Neuron (in vitro differentiated cells): Measurements from ENCODE around the gene FGFR2.

Experiments used
- H2AFZ ChIP-seq: one replicate; pipeline ENCODE4 v1.6.1; 2013; ENCODE audit warnings: low read depth, mild to moderate bottlenecking, inconsistent platforms, low read length, moderate library complexity
- H3K27me3 ChIP-seq: one replicate; pipeline ENCODE4 v1.6.1; 2013; ENCODE audit warnings: low read length; ENCODE audit not compliant: insufficient read depth
- H3K36me3 ChIP-seq: one replicate; pipeline ENCODE4 v1.6.1; 2013; ENCODE audit warnings: low read length; ENCODE audit not compliant: insufficient read depth
- H3K4me1 ChIP-seq: one replicate; pipeline ENCODE4 v1.6.1; 2013; ENCODE audit warnings: low read length; ENCODE audit not compliant: insufficient read depth
- H3K4me3 ChIP-seq: 2 replicates; pipeline ENCODE4 v1.5.1; 2013; ENCODE audit warnings: mild to moderate bottlenecking, low read length, moderate library complexity
- H3K9me3 ChIP-seq: one replicate; pipeline ENCODE4 v1.6.1; 2013; ENCODE audit warnings: low read length

Gene FGFR2

GRCh38 chr10:121618906-121619305 lies 20.7 kb upstream of the FGFR2 start:
- no peak overlapping the region for H2AFZ ChIP-seq
- peaks cover 3% of the 10 kb centered on the region for H3K4me1 ChIP-seq
- H3K27me3 ChIP-seq = peaks cover 3% of the 10 kb centered on the region
- no peak overlapping the region for H3K4me3 ChIP-seq
- H3K36me3 ChIP-seq = no peaks in the 10 kb centered on the region
- H3K9me3 ChIP-seq = peaks cover 2% of the 10 kb centered on the region

- peaks cover 3% of the 10 kb centered on the region for H3K4me1 ChIP-seq
- no peak overlapping the region for H3K4me3 ChIP-seq
- peaks cover 1% of the 10 kb centered on the region for H3K9me3 ChIP-seq
- H2AFZ ChIP-seq = no peak overlapping the region
- no peaks in the 10 kb centered on the region for H3K36me3 ChIP-seq
- peaks cover 3% of the 10 kb centered on the region for H3K27me3 ChIP-seq
Measured at GRCh38 chr10:121617176-121617575, 18.9 kb upstream of the FGFR2 start.

DNA sequence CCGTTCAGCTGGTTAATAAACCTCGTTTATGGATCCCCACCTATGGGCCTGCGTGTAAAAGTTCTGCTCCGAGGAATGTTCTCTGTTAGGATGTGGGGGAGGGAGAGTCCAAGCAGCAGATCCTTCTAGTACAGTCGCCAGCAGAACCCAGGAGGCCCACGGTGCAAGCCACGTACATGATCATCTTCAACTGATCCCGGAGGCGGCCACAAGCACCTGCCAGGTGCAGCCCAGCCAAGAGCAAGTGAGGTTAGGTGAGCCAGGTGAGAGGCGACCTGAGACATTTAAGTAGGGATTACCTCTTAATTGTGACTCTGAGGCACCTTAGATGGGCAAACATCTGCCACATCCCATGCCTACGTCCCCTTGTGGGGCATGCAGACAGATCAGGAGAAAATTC lies 18.0 kb upstream of the FGFR2 start:
- Histone ChIP-seq H3K4me1 (peaks cover 3% of the 10 kb centered on the region), H2AFZ (no peak overlapping the region), H3K27me3 (no peaks in the 10 kb centered on the region), H3K4me3 (no peak overlapping the region), H3K36me3 (no peaks in the 10 kb centered on the region), H3K9me3 (no peaks in the 10 kb centered on the region)

- no peaks in the 10 kb centered on the region for H3K27me3 ChIP-seq
Measured at GRCh38 chr10:121615836-121616235, 17.6 kb upstream of the FGFR2 start.

DNA sequence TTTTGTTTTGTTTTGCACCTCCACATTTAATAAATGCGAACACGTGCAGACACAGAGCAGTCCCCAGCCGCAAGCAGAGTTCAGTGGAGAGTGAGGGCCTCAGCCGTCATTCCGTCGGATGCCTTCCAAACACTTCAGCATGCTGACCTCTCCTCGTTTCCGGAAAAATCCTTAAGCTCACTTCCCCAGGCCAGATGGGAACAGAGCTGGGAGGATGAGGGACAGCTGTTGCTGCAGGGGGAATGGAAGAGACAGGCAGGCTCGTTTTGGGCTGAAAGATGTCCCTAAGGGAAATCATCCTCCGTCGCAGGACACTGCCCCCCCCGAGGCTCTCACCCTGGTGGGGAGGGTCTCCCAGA lies 17.2 kb upstream of the FGFR2 start:
- Histone ChIP-seq H3K4me1 (peaks cover 3% of the 10 kb centered on the region), H3K9me3 (no peaks in the 10 kb centered on the region), H3K36me3 (no peaks in the 10 kb centered on the region), H3K27me3 (no peaks in the 10 kb centered on the region), H2AFZ (no peak overlapping the region), H3K4me3 (no peak overlapping the region)

More at GRCh38 chr10:121615836-121616235, 17.6 kb upstream of the FGFR2 start:
- Histone ChIP-seq H3K36me3 (no peaks in the 10 kb centered on the region), H3K4me3 (no peak overlapping the region), H2AFZ (no peak overlapping the region), H3K9me3 (no peaks in the 10 kb centered on the region), H3K4me1 (peaks cover 3% of the 10 kb centered on the region)

- H3K9me3 ChIP-seq = no peaks in the 10 kb centered on the region
- no peak overlapping the region for H3K4me3 ChIP-seq
- peaks cover 3% of the 10 kb centered on the region for H3K4me1 ChIP-seq
- H2AFZ ChIP-seq = no peak overlapping the region
- no peaks in the 10 kb centered on the region for H3K36me3 ChIP-seq
- H3K27me3 ChIP-seq = no peaks in the 10 kb centered on the region
Measured at GRCh38 chr10:121614613-121615434, 16.6 kb upstream of the FGFR2 start.

DNA sequence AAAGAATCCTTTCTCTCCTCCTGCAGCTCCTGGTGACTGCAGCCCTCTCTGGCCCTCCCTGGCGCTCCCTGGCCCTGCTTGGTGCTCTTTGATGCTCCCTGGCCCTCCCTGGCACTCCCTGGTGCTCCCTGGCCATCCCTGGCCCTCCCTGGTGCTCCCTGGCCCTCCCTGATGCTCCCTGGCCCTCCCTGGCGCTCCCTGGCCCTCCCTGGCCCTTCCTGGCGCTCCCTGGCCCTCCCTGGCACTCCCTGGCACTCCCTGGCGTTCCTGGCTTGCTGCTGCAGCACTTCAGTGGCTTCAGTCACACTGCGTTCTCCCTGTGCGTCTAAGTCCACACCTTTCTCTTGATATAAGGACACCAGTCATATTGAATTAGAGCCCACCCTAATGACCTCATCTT lies 15.2 kb upstream of the FGFR2 start:
- no peaks in the 10 kb centered on the region for H3K27me3 ChIP-seq
- peaks cover 3% of the 10 kb centered on the region for H3K4me1 ChIP-seq
- H2AFZ ChIP-seq = no peak overlapping the region
- H3K36me3 ChIP-seq = no peaks in the 10 kb centered on the region
- H3K4me3 ChIP-seq = no peak overlapping the region
- H3K9me3 ChIP-seq = no peaks in the 10 kb centered on the region

GRCh38 chr10:121611393-121612159 lies 13.3 kb upstream of the FGFR2 start:
- peaks cover 3% of the 10 kb centered on the region for H3K4me1 ChIP-seq
- no peak overlapping the region for H2AFZ ChIP-seq
- no peaks in the 10 kb centered on the region for H3K27me3 ChIP-seq
- H3K36me3 ChIP-seq = no peaks in the 10 kb centered on the region
- no peak overlapping the region for H3K4me3 ChIP-seq
- no peaks in the 10 kb centered on the region for H3K9me3 ChIP-seq

DNA sequence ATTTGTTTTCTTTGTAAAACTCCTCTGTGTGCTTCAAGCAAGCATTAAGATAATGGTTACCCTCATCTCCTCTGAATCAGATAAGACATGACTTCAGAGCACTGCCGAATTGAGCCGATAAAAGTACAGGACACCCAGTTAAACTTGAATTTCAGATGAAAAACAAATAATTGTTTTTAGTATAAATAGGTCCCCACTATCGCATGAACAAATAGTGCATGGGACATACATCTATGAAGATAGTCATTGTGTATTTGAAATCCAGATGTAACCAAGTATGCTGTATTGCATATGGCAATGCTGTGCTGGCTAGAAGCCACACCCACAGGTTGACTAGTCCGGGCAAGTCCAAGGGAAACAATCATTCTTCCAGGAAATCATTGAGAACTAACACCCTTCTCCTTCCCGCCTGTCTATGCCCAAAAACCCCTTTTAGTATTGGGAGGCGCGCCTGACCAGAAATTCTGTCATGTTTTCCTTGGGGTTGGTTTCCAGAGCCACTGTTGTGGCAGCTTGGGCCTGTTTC lies 12.6 kb upstream of the FGFR2 start:
- Histone ChIP-seq H3K4me3 (no peak overlapping the region), H3K36me3 (no peaks in the 10 kb centered on the region), H3K27me3 (no peaks in the 10 kb centered on the region), H3K9me3 (no peaks in the 10 kb centered on the region), H2AFZ (no peak overlapping the region), H3K4me1 (peaks cover 3% of the 10 kb centered on the region)

DNA sequence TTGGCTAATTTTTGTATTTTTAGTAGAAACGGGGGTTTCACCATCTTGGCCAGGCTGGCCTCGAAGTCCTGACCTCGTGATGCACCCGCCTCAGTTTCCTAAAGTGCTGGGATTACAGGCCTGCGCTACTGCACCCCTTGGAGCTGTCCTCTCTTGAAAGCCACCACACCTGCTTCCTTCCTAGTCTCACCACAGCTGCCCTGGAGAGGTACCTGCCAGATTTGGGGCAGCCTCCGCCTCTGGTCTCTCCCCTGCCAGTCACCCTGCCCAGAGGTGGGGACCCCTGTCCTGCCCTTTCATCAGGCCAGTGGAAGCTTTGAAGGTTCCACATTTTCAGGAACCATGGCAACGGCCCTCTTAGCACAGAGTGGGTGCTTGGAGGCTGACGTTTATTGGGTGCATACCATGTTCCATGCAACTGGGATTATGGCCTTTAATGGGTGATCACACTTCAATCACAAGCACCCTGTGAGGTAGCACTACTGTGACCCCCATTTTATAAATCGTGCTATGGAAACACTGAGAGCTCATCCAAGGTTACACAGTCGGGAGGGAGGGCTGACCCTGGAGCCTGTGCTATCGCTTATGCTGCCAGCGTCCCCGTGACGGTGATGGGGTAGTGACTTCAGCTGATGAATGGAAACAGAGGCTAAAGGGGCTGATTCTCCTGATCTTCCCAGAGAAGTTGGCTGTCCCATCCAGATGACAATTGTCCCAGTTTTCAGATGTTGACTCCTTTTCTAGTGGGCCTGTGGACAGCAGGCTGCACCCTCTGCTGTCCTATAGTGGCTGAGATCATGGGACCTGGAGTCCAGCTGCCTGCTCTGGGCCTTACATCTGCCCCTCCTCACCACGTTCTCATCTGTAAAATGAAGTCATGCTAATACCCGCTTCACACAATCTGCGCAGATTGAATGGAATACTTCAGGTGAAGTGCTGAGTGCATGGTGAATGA lies 11.5 kb upstream of the FGFR2 start:
- Histone ChIP-seq H3K9me3 (no peaks in the 10 kb centered on the region), H3K4me1 (no peaks in the 10 kb centered on the region), H3K27me3 (no peaks in the 10 kb centered on the region), H2AFZ (no peak overlapping the region), H3K36me3 (no peaks in the 10 kb centered on the region), H3K4me3 (no peak overlapping the region)

- H3K4me3 ChIP-seq = no peak overlapping the region
- no peaks in the 10 kb centered on the region for H3K36me3 ChIP-seq
- H3K9me3 ChIP-seq = no peaks in the 10 kb centered on the region
- H3K4me1 ChIP-seq = no peaks in the 10 kb centered on the region
- H2AFZ ChIP-seq = peak overlapping the region; percentile 22
- no peaks in the 10 kb centered on the region for H3K27me3 ChIP-seq
Measured at GRCh38 chr10:121608469-121609190, 10.4 kb upstream of the FGFR2 start.

- Histone ChIP-seq H3K27me3 (no peaks in the 10 kb centered on the region), H2AFZ (no peak overlapping the region)
Measured at GRCh38 chr10:121607310-121608055, 9.2 kb upstream of the FGFR2 start.

More at GRCh38 chr10:121607310-121608055, 9.2 kb upstream of the FGFR2 start:
- no peaks in the 10 kb centered on the region for H3K9me3 ChIP-seq
- H3K4me1 ChIP-seq = no peaks in the 10 kb centered on the region
- no peak overlapping the region for H3K4me3 ChIP-seq
- H3K36me3 ChIP-seq = no peaks in the 10 kb centered on the region
